Activated CD8-positive, alpha-beta memory T cell treated with anti-CD3 and anti-CD28 coated beads, Interleukin-2, amount 50 U/mL, for 1 hour (primary cell): Measurements from ENCODE around the gene OTUD5.

Source experiments
- DNase-seq: peaks from one replicate; pipeline ENCODE4 v3.0.0-alpha.2; 2020; ENCODE audit errors: extremely low read depth

OTUD5 gene

DNA sequence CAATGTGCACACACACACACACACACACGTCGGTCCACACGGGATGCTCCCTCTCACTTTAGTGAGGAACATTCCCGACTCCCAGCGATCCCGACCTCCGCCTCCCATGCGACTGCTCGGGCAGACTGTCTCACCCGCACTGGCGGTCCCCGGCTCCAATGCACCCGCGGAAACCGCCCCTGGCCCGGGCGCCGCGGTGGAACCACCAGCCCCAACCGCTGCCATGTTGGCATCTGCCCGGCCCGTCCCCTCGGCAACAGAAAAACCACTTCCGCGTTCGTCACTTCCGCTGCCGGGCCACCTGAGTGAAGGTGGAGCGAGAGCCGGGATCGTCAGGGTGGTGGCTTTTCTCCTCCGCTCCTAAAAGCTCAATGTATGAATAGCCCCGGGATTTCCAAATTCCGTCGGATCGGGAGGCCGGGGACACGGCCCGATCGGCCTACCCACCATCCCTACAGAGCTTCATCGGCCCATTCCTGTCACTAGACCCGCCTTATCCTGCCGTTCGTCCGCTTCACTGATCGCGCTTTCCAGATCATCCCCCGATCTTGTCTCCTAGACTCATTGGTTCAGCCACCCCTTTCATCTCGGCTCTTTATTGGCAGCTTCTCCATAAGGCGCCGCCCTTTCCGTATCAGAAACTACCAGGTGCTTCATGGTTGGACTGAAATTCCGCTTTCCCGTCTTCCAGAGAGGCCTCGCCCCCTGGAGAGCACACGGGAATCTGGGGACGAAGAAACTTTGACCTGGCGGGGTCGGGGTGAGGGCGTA lies 45.8 kb downstream of the OTUD5 start, which contains the start of gene SLC35A2:
SLC35A2 (minus strand) TSS at position 235 of the 771 bp plus-strand sequence; CDS start at position 225, 10 bp downstream.
- DNase-seq: peak; percentile 69

DNA sequence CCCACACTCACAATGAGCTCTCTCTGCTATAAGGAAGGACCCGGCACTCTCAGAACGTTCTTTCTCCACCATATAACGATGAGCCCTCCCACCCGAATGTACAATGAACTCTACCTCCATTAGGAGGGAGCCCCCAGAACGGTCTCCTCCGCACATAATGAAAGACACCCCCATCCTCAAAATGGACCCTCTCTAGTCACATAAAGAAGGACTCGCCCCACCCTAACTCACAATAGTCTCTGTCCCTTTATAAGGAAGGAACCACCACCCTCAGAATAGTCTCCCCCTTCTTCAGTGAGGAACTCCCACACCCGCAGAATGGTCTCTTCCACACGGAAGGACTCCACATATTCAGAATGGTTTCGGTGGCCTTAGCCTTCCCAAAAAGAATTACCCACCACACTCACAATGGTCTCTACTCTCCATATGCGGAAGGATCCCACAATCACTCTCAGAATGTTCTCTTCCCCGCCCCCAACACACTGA lies 46.4 kb downstream of the OTUD5 start:
- DNase-seq: no peak

DNA sequence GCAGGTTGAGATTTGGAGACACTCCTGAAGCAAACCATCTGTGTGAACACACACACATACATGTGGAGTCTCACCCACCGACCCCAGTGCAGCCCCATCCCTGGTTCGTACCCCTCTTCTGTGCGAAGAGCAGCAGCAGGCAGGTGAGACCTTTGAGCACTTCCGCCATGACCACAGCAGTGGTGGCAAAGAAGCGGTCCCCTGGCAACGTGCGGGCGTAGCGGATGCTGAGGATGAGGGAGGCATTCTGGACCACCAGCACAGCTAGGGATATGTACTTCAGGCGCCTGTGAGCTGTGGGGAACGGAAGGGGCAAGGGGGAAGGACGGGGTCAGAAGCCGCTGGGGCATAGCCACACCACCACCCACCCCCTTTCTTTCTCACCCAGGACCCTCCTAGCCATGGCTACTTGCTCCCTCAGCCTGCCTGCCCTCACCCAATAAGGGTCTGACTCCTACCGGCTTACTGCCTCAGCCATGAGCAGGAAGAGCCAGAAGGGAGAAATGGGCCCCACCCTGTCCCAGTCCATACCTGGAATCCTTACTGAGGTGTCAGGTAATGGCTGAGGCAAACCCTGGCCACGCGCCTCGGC lies 47.6 kb downstream of the OTUD5 start:
- no peak for DNase-seq

GRCh38 chrX:48908600-48908999 lies 48.8 kb downstream of the OTUD5 start:
- no peak for DNase-seq

DNA sequence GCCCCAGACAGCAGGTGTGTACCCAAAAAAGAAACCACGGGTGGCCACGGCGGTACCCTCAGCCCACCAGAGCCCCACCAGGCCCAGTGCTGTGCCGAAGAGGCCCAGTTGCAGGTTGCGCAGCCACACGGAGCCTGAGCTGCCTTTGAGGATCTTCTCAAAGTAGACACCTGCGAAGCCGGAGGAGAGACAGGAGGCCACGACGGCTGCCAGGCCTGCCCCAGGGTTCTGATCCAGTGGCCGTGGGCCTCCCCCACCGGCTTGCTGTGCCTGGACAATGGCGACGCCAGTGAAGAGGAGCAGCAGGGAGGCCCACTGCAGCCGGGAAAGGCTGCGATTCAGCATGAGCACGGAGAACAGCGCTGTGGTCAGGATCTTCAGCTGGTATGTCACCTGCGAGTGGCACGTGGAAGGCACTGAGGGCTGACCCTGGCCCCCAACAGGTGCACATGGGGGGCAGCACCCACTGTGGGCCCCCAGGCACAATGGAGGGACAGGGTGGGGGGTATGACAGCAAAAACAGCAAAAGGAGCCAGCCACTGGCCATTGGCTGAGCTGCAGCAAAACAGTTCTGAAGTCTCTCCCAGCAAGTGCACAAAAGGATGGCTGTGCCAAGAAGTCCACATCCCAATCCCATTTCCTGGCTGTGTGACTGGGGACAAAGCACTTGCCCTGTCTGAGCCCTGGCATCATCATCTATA lies 52.2 kb downstream of the OTUD5 start:
- DNase-seq: no peak

DNA sequence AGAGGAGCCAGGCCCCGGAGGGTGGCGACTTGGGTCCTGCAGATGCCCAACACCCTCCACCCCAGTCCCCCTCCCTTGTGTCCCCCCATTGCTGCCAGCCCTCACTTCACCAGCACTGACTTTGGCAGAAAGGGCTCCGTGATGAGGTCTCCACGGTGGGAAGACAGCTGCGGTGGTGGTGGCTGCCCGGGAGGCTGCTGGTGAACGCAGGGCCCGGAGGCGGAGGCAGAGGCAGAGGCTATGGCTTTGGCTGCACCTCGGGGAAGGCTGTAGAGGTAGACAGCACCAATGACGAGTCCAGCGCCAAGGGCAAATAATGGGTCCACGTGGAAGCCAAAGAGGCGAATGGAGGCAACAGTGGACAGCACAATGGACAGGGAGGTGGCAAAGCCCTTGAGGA lies 52.8 kb downstream of the OTUD5 start:
- no peak for DNase-seq

DNA sequence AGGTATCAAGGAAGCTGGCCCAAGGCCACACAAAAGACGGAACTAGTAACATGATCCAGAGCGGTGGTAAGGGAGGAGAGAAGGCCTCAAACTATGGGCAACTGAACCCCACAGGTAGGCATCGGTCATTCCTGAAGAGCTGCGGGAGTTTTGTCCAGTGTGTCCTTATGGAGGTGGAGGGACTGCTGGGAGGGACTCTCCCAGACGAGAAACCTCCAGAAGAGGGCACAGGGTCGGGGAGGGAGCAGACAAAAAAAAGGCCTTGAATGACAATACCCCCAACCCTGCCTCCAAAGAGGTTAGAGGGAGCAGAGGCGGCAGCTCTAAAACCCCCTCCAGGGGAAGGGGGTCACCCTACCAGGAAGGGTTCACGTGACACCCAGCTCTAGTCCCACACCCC lies 53.2 kb downstream of the OTUD5 start:
- DNase-seq: no peak

DNA sequence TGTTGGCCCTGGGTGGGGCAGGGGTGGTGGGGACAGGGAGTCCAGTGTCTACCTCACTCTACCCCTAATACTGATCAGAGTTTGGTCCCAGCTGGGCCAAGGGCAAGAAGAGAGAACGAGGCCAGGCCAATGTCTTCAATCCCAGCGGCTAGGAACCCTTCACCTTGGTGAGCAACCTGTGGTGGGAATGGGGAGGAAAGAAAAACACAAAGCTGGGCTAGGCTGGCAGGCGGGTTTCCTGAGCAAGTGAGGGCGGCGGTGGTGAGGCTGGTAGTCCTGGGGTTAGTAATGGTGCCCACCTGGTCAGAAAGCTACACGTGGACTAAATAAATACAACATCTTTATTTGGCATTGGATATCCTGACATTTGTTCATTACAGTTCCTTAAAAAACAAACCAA lies 54.1 kb downstream of the OTUD5 start:
- DNase-seq: no peak

DNA sequence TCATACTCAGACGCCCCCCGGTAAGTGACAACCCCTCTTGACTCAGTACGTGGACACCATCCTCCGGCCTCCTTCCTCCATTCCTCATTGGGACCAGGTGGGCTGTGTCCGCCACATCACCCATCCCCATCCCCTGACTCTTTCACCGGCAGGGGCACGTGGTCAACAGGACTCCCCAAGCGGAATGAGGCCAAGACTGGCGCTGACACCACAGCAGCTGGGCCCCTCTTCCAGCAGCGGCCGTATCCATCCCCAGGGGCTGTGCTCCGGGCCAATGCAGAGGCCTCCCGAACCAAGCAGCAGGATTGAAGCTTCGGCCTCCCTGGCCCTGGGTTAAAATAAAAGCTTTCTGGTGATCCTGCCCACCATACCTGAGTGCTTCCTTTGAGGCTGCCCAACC lies 54.6 kb downstream of the OTUD5 start:
- DNase-seq: no peak

DNA sequence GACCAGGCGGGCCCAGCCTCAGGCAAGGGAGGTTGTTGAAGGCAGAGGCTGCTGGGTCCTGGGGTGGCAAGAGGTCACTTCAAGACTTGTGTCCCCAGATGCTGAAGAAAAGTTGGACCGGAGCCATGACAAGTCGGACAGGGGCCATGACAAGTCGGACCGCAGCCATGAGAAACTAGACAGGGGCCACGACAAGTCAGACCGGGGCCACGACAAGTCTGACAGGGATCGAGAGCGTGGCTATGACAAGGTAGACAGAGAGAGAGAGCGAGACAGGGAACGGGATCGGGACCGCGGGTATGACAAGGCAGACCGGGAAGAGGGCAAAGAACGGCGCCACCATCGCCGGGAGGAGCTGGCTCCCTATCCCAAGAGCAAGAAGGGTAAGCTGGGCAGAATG lies 55.3 kb downstream of the OTUD5 start:
- DNase-seq: no peak

GRCh38 chrX:48901069-48901468 lies 56.3 kb downstream of the OTUD5 start:
- no peak for DNase-seq

GRCh38 chrX:48899078-48899410 lies 58.4 kb downstream of the OTUD5 start:
- no peak for DNase-seq

GRCh38 chrX:48897625-48898306 lies 59.6 kb downstream of the OTUD5 start, which contains the start of the genes PQBP1 and TIMM17B:
TSS of gene PQBP1 (plus strand) at chrX:48897930. CDS start at chrX:48898510, 580 bp downstream.
TSS of gene TIMM17B (minus strand) at chrX:48897768. CDS start at chrX:48897749, 19 bp downstream.
- peak; percentile 71 for DNase-seq

DNA sequence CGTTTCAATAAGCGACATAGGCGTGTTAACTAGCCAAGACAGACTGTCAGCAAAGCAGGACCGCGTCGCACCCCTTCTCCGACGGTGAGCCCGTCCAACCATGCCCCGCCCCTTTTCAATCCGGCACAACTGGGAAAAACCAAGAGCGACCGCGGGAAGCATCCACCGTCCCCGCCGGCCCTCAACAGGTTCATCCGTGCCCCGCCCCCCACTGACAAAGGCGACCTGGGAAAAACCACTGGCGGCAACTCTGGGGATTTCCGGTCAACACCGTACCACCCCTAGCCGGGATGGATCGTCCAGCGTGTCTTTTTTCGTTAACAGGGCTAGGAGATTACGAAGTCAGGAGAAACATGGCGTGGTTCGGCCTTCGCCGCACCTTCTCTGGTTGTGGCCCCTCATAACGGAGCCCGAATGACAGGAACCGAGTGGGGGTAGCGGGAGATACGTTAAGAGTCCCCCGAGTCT lies 60.2 kb downstream of the OTUD5 start:
- no peak for DNase-seq

DNA sequence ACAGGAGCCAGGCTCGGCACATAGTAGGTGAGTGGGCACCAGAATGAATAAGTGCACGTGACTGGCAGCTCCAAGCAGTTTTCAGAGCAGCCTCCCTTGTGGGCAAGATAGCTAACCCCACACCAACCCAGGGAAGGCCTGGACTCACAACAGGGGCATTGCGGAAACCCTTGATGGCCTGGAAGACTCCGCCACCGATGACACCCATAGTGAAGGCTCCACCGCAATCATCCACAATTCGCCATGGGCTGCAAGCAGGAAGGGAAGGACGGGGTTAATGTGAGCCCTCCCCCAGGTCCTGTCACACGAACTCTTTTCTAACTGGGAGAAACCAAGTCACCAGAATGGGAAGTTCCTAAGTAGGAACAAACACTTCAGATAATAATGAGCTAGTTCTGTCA lies 60.8 kb downstream of the OTUD5 start:
- DNase-seq: no peak

- DNase-seq: no peak
Measured at GRCh38 chrX:48894891-48895290, 62.5 kb downstream of the OTUD5 start.

- DNase-seq: no peak
Measured at GRCh38 chrX:48893556-48894348, 63.7 kb downstream of the OTUD5 start.

DNA sequence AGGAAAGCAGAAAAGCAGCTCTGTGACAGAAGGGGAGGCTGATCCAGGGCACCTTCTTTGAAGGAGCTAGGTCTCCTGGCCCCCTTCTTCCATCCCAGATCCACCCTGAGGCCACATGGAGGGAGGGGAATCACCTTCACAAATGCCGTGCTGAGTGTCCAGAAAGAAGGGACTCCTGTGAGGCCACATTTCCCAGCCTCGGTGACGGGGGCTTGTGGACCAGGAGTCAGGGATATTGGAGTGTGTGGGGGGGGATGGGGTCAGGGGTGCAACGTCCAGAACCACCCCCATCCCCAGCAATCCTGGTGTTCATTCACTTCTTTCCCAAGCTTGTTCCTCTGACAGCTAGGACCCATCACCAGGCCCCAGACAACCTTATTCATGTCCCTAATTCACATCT lies 64.5 kb downstream of the OTUD5 start:
- DNase-seq: no peak

DNA sequence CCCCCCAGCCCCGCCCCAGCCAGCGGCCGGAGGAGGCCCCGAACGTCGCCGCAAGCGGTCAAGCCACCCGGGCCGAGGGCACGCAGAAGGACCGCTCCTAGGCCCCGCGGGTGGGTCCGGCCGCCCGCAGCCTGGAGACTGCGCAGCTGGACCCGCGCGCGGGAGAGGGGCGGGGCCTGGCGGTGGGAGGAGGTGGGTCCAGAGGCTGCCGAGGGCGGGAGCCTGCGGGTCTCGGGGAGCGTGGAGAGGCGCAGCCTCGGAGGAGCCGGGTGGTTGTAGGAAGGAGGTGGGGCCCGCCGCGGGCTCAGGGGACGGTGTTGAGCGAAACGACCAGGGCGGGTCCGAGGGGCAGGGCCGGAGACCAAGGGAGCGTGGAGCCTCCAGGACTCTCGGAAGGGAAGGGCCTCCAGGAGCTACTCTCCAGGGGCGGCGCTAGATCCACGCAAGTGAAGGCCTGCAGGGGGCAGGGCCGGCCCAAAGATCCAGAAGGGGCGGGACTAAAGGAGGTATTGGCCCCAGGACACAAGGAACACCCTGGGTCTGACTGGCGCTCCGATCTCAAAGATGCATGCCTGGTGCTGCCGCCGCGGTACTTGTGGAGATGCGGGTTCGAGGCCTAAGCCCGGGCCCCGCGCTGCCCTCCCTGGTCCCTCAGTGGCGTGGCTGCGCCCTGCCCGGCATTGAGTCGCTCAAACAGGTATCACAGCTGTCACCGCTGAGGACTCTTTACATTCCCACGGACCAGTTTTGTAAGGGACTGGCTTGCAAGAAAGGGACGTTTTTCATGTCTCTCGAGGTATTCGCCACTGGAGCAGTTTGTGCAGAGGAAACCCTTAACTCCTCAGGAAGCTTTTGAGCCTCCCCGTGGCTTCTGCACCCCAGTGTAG lies 65.8 kb downstream of the OTUD5 start:
- DNase-seq: peak; percentile 40

- no peak for DNase-seq
Measured at GRCh38 chrX:48890934-48891401, 66.4 kb downstream of the OTUD5 start.
